H1 (cell line): Measurements from ENCODE around the gene CCDC136. TPM values are rescaled to one million over a fixed set of nuclear protein-coding genes. Genes with fewer than 3 reads are reported as not detected.

Source experiments
- CTBP2 ChIP-seq: IDR thresholded peaks from 2 replicates; pipeline ENCODE4 v1.7.0; 2011; ENCODE audit warnings: borderline replicate concordance, mild to moderate bottlenecking, moderate library complexity, mixed read lengths, low read length; ENCODE audit not compliant: insufficient read depth, insufficient read length
- EGR1 ChIP-seq: IDR thresholded peaks from 2 replicates; pipeline ENCODE4 v1.6.1; 2011; ENCODE audit warnings: low read depth, low read length, borderline replicate concordance
- GTF2F1 ChIP-seq: IDR thresholded peaks from 2 replicates; pipeline ENCODE4 v1.6.1; 2012; ENCODE audit warnings: low read depth, low read length, improper control_type of control experiment, borderline replicate concordance
- TBP ChIP-seq: IDR thresholded peaks from 2 replicates; pipeline ENCODE4 v1.6.1; 2011; ENCODE audit warnings: low read depth, low read length, improper control_type of control experiment
- TCF12 ChIP-seq: IDR thresholded peaks from 2 replicates; pipeline ENCODE4 v1.6.1; 2011; ENCODE audit warnings: low read depth, mild to moderate bottlenecking, low read length
- polyA plus RNA-seq, 7 experiments: library from polyadenylated mRNA; depleted of rRNA in 3 of 7; stranded (reverse) in 5 of 7; unstranded in 2 of 7; fragments of >200 nt in 5 of 7; fragments of 200-250 nt in 2 of 7; gene quantifications; 1 replicate in 5 of 7; 2 replicates in 1 of 7; 4 replicates in 1 of 7; pipeline versions ENCODE4 v1.2.1 to v1.2.3, GENCODE V29; 2011 to 2013; ENCODE audit warnings: missing spikeins in 2 of 7, mixed read lengths in 2 of 7
- total RNA-seq: library from RNA; stranded (reverse); fragmentation: NEBNext Ultra II Directional; extraction: Animal tissue kit (Norgen Biotek cat#: 25700); gene quantifications from 2 replicates; pipeline ENCODE4 v1.2.1, GENCODE V29; 2021

Gene CCDC136
- total and polyA plus RNA-seq, 2 of the 8 experiments (the other 6 are each of a cell fraction or from before 2014, with no cell fraction given), result 35.6 to 47.7 TPM

GRCh38 chr7:128745706-128746105, 46.1 kb upstream of the CCDC136 start (continued):
- no peak for TF ChIP-seq CTBP2
- TF ChIP-seq GTF2F1, result no peak
- no peak for TF ChIP-seq EGR1
- TF ChIP-seq TBP, result no peak
- no peak for TF ChIP-seq TCF12
